ENCODE data around the gene SH2D4B. TPM values are rescaled to one million over a fixed set of nuclear protein-coding genes. Genes with fewer than 3 reads are reported as not detected.

SH2D4B gene
- total RNA-seq, 3 donors from 2014 or later = 0.15 to 0.16 TPM; not detected in 1

DNA sequence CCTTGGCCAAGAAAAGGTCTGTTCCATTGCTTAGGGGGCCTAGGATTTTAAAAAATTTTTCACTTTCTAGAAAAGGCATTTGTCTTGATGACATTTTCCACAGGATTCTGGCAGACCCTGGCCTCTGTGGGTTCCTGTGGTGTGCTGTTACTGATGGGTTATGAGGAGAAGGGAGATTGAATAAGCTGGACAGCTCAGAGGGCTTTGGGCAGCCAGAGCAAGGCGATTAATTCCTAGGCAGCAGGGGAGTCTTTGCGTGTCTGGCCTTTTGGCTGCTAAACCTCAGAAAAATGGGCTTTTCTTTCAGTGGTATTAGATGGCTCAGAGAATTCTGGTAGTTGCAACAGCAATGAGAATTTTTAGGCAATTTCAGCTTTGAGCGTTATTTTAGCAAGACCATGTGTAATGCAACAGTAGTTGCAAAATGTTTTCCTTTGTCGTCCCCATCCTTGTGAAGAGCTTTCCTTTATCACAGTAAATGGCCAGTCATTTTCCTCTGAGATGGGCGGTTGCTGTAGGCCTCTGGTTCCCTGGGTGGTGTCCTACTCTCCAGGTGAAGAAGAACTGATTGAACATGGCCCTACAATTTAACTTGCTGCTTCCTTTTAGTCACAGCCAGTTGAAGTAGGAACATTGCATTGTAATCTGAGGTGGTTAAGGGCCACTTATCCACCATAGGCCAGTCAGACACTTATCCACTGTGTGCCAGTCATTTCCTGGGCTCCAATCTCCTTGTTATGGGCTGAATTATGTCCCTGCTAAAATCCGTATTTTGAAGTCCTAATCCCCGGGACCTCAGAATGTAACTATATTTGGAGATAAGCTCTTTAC lies 43.2 kb downstream of the SH2D4B start:
- no peaks in the 10 kb centered on the region for H3K36me3 ChIP-seq
- H3K27ac ChIP-seq = no peak overlapping the region
- H3K27me3 ChIP-seq = no peaks in the 10 kb centered on the region
- intact Hi-C loops (cut with DNase I; ENCODE audit: low total_unique reads) = no loop called here
- no peak overlapping the region for H3K4me3 ChIP-seq
- H3K4me1 ChIP-seq = no peaks in the 10 kb centered on the region
- TF ChIP-seq POLR2AphosphoS5 (IDR thresholded peaks at IDR 0.05) (no peak), POLR2A (IDR thresholded peaks at IDR 0.05) (no peak)
- TF ChIP-seq, protein P1, sequence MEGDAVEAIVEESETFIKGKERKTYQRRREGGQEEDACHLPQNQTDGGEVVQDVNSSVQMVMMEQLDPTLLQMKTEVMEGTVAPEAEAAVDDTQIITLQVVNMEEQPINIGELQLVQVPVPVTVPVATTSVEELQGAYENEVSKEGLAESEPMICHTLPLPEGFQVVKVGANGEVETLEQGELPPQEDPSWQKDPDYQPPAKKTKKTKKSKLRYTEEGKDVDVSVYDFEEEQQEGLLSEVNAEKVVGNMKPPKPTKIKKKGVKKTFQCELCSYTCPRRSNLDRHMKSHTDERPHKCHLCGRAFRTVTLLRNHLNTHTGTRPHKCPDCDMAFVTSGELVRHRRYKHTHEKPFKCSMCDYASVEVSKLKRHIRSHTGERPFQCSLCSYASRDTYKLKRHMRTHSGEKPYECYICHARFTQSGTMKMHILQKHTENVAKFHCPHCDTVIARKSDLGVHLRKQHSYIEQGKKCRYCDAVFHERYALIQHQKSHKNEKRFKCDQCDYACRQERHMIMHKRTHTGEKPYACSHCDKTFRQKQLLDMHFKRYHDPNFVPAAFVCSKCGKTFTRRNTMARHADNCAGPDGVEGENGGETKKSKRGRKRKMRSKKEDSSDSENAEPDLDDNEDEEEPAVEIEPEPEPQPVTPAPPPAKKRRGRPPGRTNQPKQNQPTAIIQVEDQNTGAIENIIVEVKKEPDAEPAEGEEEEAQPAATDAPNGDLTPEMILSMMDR (IDR thresholded peaks at IDR 0.05) = no peak
- no peak for DNase-seq (ENCODE audit: low spot score in 2 of 2)
- H3K9me3 ChIP-seq = no peaks in the 10 kb centered on the region

DNA sequence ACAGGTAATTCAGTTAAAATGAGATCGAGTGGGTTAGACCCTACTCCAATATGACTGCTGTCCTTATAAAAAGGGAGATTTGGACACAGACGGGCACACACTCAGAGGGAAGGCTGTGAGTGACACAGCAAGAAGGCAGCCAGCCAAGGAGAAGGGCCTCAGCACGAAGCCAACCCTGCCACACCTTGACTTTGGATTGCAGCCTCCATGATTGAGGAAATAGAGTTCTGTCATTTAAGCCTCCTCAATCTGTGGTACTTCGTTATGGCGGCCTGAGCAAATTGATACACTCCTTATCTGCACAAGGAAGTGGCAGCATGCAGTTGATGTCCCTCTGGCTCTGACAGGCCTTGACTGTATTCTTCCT lies 43.8 kb downstream of the SH2D4B start:
- TF ChIP-seq, protein P1 (IDR thresholded peaks at IDR 0.05) = no peak
- TF ChIP-seq POLR2A (IDR thresholded peaks at IDR 0.05) (no peak), POLR2AphosphoS5 (IDR thresholded peaks at IDR 0.05) (no peak)
- Histone ChIP-seq H3K27ac (no peak overlapping the region), H3K4me1 (no peaks in the 10 kb centered on the region), H3K9me3 (no peaks in the 10 kb centered on the region), H3K36me3 (no peaks in the 10 kb centered on the region), H3K4me3 (no peak overlapping the region), H3K27me3 (no peaks in the 10 kb centered on the region)
- DNase-seq (ENCODE audit: low spot score in 2 of 2) = no peak
- intact Hi-C loops (cut with DNase I; ENCODE audit: low total_unique reads) = no loop called here

DNA sequence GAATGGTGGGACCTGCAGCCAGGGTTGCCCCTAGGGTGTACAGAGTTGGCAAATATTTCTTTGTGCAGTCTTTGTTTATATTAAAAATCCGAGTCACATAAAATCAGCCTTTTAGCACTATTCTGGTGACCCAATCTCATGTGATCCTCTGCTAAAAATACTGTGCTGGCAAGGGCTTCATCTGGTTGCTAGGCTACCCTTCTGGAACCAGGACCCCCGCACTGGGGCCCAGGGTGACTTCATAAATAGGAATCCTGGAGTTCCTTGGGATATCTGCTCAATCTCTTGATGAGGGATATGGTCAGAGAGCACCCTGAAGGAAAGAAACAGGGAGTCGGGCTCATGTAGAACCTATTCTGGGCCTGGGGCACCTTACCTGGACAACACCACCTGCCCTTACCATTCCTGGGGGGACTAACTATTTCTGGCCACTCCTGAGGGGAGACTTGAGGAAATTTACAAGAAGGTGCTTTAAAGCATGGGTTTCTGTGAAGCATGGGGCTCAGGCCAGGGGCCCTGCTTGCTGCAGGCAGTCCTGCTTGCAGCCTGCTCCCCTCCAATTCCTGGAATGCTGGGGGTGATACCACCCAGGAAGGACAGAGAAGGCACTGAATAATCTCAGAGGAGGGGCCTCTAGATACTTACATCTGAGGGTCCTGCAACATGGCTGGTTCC lies 44.7 kb downstream of the SH2D4B start:
- DNase-seq (ENCODE audit: low spot score in 2 of 2) = no peak
- TF ChIP-seq POLR2AphosphoS5 (IDR thresholded peaks at IDR 0.05) (no peak), POLR2A (IDR thresholded peaks at IDR 0.05) (no peak)
- TF ChIP-seq, protein P1 (IDR thresholded peaks at IDR 0.05) = no peak
- intact Hi-C loops (cut with DNase I; ENCODE audit: low total_unique reads) = no loop called here
- no peak overlapping the region for H3K27ac ChIP-seq
- no peak overlapping the region for H3K4me3 ChIP-seq
- H3K9me3 ChIP-seq = no peaks in the 10 kb centered on the region
- H3K27me3 ChIP-seq = no peaks in the 10 kb centered on the region
- H3K36me3 ChIP-seq = no peaks in the 10 kb centered on the region
- no peaks in the 10 kb centered on the region for H3K4me1 ChIP-seq

DNA sequence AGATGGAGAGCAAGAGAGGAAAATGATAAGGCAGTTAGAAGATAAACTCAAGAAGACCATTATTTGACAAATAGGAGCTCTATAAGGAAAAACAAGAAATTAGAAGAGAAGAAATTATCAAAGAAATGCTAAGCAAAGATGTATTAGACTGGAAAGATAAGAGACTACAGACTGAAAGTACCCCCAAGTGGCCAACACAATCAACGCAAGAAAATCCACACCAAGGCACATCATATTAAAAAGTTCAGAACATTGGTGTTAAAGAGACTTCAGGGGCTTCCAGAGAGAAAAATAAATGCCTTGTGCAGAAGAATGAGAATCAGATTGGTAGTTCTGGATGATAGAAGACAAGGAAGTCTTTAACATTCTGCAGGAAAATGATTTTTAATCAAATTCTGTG lies 46.0 kb downstream of the SH2D4B start:
- no peaks in the 10 kb centered on the region for H3K27me3 ChIP-seq
- no peak for TF ChIP-seq POLR2A (IDR thresholded peaks at IDR 0.05)
- TF ChIP-seq, protein P1 (IDR thresholded peaks at IDR 0.05) = no peak
- TF ChIP-seq POLR2AphosphoS5 (IDR thresholded peaks at IDR 0.05) = no peak
- no peaks in the 10 kb centered on the region for H3K9me3 ChIP-seq

DNA sequence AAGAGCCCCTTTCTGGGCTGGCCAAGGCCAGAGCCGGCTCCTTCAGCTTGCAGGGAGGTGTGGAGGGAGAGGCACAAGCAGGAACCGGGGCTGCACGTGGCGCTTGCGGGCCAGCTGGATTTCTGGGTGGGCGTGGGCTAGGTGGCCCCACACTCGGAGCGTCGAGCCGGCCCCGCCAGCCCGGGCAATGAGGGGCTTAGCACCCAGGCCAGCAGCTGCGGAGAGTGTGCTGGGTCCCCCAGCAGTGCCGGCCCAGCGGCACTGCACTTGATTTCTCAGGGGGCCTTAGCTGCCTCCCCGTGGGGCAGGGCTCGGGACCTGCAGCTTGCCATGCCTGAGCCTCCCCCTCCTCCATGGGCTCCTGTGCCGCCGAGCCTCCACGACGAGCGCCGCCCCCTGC lies 48.1 kb downstream of the SH2D4B start:
- TF ChIP-seq POLR2A (IDR thresholded peaks at IDR 0.05) (no peak), POLR2AphosphoS5 (IDR thresholded peaks at IDR 0.05) (no peak)
- TF ChIP-seq, protein P1 (IDR thresholded peaks at IDR 0.05) = no peak
- no peaks in the 10 kb centered on the region for H3K4me1 ChIP-seq
- intact Hi-C loops (cut with DNase I; ENCODE audit: low total_unique reads) = no loop called here

More for the DNA sequence above, 46.0 kb downstream of the SH2D4B start:
- Histone ChIP-seq H3K36me3 (no peaks in the 10 kb centered on the region), H3K4me1 (no peaks in the 10 kb centered on the region), H3K27ac (no peak overlapping the region), H3K4me3 (no peak overlapping the region)
- intact Hi-C loops (cut with DNase I; ENCODE audit: low total_unique reads) = no loop called here
- no peak for DNase-seq (ENCODE audit: low spot score in 2 of 2)

More for the DNA sequence above, 48.1 kb downstream of the SH2D4B start:
- H3K27ac ChIP-seq = no peak overlapping the region
- no peak overlapping the region for H3K4me3 ChIP-seq
- no peak for DNase-seq (ENCODE audit: low spot score in 2 of 2)
- H3K27me3 ChIP-seq = no peaks in the 10 kb centered on the region
- H3K9me3 ChIP-seq = no peaks in the 10 kb centered on the region
- no peaks in the 10 kb centered on the region for H3K36me3 ChIP-seq

All from breast epithelium (tissue), 4 donors.